A549 (cell line): ENCODE data around the gene IRAK3. TPM values are rescaled to one million over a fixed set of nuclear protein-coding genes. Genes with fewer than 3 reads are reported as not detected.

Source experiments
- ATAC-seq, 2 experiments: fragments of 200-7000 bp in 1 of 2; fragments of >200 bp in 1 of 2; cut with Nextera tagmentation in 1 of 2; cut with Tn5 transposase in 1 of 2; 3 replicates each; pipeline versions ENCODE4 v1.8.0 to v1.9.1; 2018 to 2020; ENCODE audit warnings: mild to moderate bottlenecking in 1 of 2, moderate library complexity in 1 of 2
- CTCF ChIA-PET: fragments of 300-600 bp; sonication (Branson Sonifier 250); formaldehyde crosslinking; extraction: SDS; loops from one replicate; lab custom pipeline; 2021; ENCODE audit warnings: antibody characterized with exemption, inconsistent platforms; lab: Yijun Ruan, JAX
- POLR2A ChIA-PET: fragments of 350-600 bp; formaldehyde crosslinking; extraction: SDS; loops from one replicate; lab custom pipeline; 2021; ENCODE audit warnings: antibody characterized with exemption, inconsistent platforms; lab: Yijun Ruan, JAX
- DNase-seq, 2 experiments: peaks; one replicate each; pipeline versions ENCODE4 v3.0.0 to v3.0.0-alpha.2; 2011 to 2016; ENCODE audit warnings: low read depth in 1 of 2, low spot score in 1 of 2
- FAIRE-seq: peaks from 2 replicates; lab custom pipeline; 2011; peaks lifted over from hg19 to GRCh38; lab: Jason Lieb, UNC
- H3K27ac ChIP-seq, 2 experiments: fragments of >200 bp; sonication (Bioruptor Twin); formaldehyde crosslinking; 3 replicates each; pipeline ENCODE4 v1.5.1; 2016 to 2017
- H3K4me1 ChIP-seq: fragments of >200 bp; sonication (Bioruptor Twin); formaldehyde crosslinking; 3 replicates; pipeline ENCODE4 v1.6.1; 2016
- H3K4me2 ChIP-seq: fragments of >200 bp; sonication (Bioruptor Twin); formaldehyde crosslinking; 3 replicates; pipeline ENCODE4 v1.6.1; 2016
- H3K4me3 ChIP-seq: fragments of >200 bp; sonication (Bioruptor Twin); formaldehyde crosslinking; 3 replicates; pipeline ENCODE4 v1.5.1; 2016
- H3K9me3 ChIP-seq: fragments of >200 bp; sonication (Bioruptor Twin); formaldehyde crosslinking; 3 replicates; pipeline ENCODE4 v1.6.1; 2016
- CEBPB ChIP-seq, 2 experiments: fragments of >200 bp in 1 of 2; sonication (Bioruptor Twin) in 1 of 2; formaldehyde crosslinking in 1 of 2; IDR thresholded peaks; 2 replicates each; pipeline ENCODE4 v1.6.1; 2012 to 2016
- CHD2 ChIP-seq: fragments of 150-350 bp; IDR thresholded peaks from 2 replicates; pipeline ENCODE4 v1.6.1; 2014; ENCODE audit warnings: low read length; ENCODE audit not compliant: partially characterized antibody
- CHD4 ChIP-seq: fragments of 200-600 bp; sonication (generic); IDR thresholded peaks from 2 replicates; pipeline ENCODE4 v1.6.1; 2016; ENCODE audit warnings: antibody characterized with exemption, mild to moderate bottlenecking, borderline replicate concordance
- EHF ChIP-seq: fragments of 250-450 bp; sonication (Bioruptor Pico); IDR thresholded peaks from 2 replicates; pipeline ENCODE4 v1.5.0; 2020; ENCODE audit warnings: mild to moderate bottlenecking
- GATA3 ChIP-seq: IDR thresholded peaks from 2 replicates; pipeline ENCODE4 v1.6.1; 2012; ENCODE audit warnings: borderline replicate concordance
- HOXA7 ChIP-seq: fragments of 250-450 bp; sonication (Bioruptor Pico); IDR thresholded peaks from 2 replicates; pipeline ENCODE4 v1.5.0; 2020; ENCODE audit warnings: mild to moderate bottlenecking, moderate library complexity
- HOXB13 ChIP-seq: fragments of 250-450 bp; sonication (Bioruptor Pico); IDR thresholded peaks from 2 replicates; pipeline ENCODE4 v1.5.0; 2020; ENCODE audit warnings: low read depth, mild to moderate bottlenecking, moderate library complexity
- MAFK ChIP-seq: fragments of 450-650 bp; IDR thresholded peaks from 2 replicates; pipeline ENCODE4 v1.6.1; 2014; ENCODE audit not compliant: partially characterized antibody
- MAZ ChIP-seq: fragments of 150-350 bp; IDR thresholded peaks from 2 replicates; pipeline ENCODE4 v1.6.1; 2014; ENCODE audit warnings: antibody characterized with exemption, low read depth, low read length, borderline replicate concordance
- MYC ChIP-seq: IDR thresholded peaks from 2 replicates; pipeline ENCODE4 v1.6.1; 2012; ENCODE audit warnings: mild to moderate bottlenecking, inconsistent platforms, low read length, improper control_type of control experiment, borderline replicate concordance
- NFE2L2 ChIP-seq: fragments of 150-350 bp; conservative IDR thresholded peaks from 2 replicates; pipeline ENCODE4 v1.6.1; 2014; ENCODE audit warnings: low read length
- NPAS2 ChIP-seq: fragments of 250-450 bp; sonication (Bioruptor Pico); IDR thresholded peaks from 2 replicates; pipeline ENCODE4 v1.8.0; 2022; ENCODE audit warnings: mild to moderate bottlenecking, moderate library complexity, borderline replicate concordance
- NR3C1 ChIP-seq: fragments of >200 bp; sonication (Bioruptor Twin); formaldehyde crosslinking; IDR thresholded peaks from 3 replicates; pipeline ENCODE4 v1.6.1; 2017
- POLR2A ChIP-seq: IDR thresholded peaks from 2 replicates; pipeline ENCODE4 v1.6.1; 2012; ENCODE audit warnings: mild to moderate bottlenecking, low read length
- RAD21 ChIP-seq, 2 experiments: fragments of >200 bp in 1 of 2; sonication (Bioruptor Twin) in 1 of 2; formaldehyde crosslinking in 1 of 2; IDR thresholded peaks in 1 of 2; conservative IDR thresholded peaks in 1 of 2; 2 replicates in 1 of 2; 3 replicates in 1 of 2; pipeline ENCODE4 v1.6.1; 2012 to 2018; ENCODE audit warnings: inconsistent platforms in 1 of 2
- RARB ChIP-seq: fragments of 250-450 bp; sonication (Bioruptor Pico); IDR thresholded peaks from 2 replicates; pipeline ENCODE4 v1.8.0; 2021; ENCODE audit warnings: mild to moderate bottlenecking, moderate library complexity
- RCOR1 ChIP-seq: fragments of 150-350 bp; IDR thresholded peaks from 2 replicates; pipeline ENCODE4 v1.6.1; 2014; ENCODE audit warnings: antibody characterized with exemption, low read length, low read depth
- RFX5 ChIP-seq: fragments of 450-650 bp; IDR thresholded peaks from 2 replicates; pipeline ENCODE4 v1.7.1; 2014; ENCODE audit warnings: antibody characterized with exemption, mild to moderate bottlenecking, moderate library complexity
- SMC3 ChIP-seq: fragments of >200 bp; sonication (Bioruptor Twin); formaldehyde crosslinking; IDR thresholded peaks from 3 replicates; pipeline ENCODE4 v1.6.1; 2018; ENCODE audit warnings: inconsistent platforms
- ZNF302 ChIP-seq: fragments of 250-450 bp; sonication (Bioruptor Pico); IDR thresholded peaks from 2 replicates; pipeline ENCODE4 v1.9.0; 2021; ENCODE audit warnings: inconsistent platforms, mild to moderate bottlenecking, moderate library complexity
- WGBS: methylation state at CpG from one replicate; pipeline ENCODE4 v1.1.6; 2017; ENCODE audit errors: missing lambda C conversion rate; 5-methylcytosine and 5-hydroxymethylcytosine counted together
- polyA plus RNA-seq, 4 experiments: library from polyadenylated mRNA; depleted of rRNA in 3 of 4; stranded (reverse); fragments of >200 nt; fragmentation: RNase III in 1 of 4; extraction: RNeasy Plus Mini Kit Qiagen cat#74134 plus additional on column Dnase treatment in 1 of 4; gene quantifications; 2 replicates in 3 of 4; 3 replicates in 1 of 4; pipeline ENCODE4 v1.2.3, GENCODE V29; 2011 to 2017
- TF ChIP-seq, protein P1 (sequence below): fragments of 450-650 bp; IDR thresholded peaks from 2 replicates; pipeline ENCODE4 v1.6.1; 2014; ENCODE audit warnings: antibody characterized with exemption
- TF ChIP-seq, protein P2 (sequence below): IDR thresholded peaks from 2 replicates; pipeline ENCODE4 v1.6.1; 2012; ENCODE audit warnings: low read depth, borderline replicate concordance
- TF ChIP-seq, protein P3 (sequence below): fragments of >200 bp; sonication (Bioruptor Twin); formaldehyde crosslinking; IDR thresholded peaks from 3 replicates; pipeline ENCODE4 v1.6.1; 2016
- TF ChIP-seq, protein P4 (sequence below): fragments of >200 bp; sonication (Bioruptor Twin); formaldehyde crosslinking; IDR thresholded peaks from 3 replicates; pipeline ENCODE4 v1.5.1; 2016

Gene IRAK3
- polyA plus RNA-seq, 2 of the 4 experiments (the other 2 are of a cell fraction), result 0.06 to 0.25 TPM

DNA sequence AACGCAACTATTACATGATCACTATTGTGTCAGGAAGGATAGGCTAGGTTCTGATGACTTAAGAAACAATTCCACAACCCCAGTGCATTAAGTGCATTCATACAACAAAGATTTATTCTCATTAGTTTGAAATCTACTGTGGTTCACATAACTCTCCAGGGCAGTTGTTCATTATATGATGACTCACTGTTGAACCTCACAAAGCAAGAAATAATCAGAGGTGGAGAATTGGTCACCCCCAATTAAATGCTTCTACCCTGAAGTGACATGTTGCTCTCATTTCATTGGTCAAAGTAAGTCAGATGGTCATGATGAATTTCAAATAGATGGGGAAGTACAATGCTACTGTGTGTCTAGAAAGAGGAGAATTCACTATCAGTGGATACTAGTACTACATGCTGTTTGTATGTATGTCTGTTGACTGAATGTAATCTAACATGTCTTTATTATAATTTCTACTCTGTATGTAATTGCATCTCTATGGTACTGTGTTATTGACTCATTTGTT, 107.2 kb downstream of the IRAK3 start (continued):
- TF ChIP-seq, protein P1, sequence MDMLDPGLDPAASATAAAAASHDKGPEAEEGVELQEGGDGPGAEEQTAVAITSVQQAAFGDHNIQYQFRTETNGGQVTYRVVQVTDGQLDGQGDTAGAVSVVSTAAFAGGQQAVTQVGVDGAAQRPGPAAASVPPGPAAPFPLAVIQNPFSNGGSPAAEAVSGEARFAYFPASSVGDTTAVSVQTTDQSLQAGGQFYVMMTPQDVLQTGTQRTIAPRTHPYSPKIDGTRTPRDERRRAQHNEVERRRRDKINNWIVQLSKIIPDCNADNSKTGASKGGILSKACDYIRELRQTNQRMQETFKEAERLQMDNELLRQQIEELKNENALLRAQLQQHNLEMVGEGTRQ, result no peak

DNA sequence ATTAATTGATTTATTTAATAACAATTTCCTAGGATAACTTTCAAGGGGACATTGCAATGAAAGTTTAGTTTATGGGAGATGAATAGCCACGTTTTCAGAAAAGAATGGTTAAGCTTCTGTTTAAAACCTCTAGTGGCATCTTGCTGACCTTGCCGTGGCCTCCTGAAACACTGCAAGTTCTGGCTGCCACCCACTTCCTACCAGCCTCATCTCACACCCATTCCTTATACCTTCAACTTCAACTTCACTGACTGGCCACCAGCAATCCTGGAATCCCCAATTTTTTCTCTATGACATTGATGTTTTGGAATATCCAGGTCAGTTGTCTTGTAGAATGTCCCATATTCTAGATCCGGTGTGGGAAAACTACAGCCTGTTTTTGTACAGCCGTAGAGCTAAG, 108.1 kb downstream of the IRAK3 start:
- Histone ChIP-seq H3K9me3 (no peaks in the 10 kb centered on the region), H3K4me2 (no peak overlapping the region), H3K27ac (no peak overlapping the region)
- TF ChIP-seq RFX5 (no peak), CEBPB (IDR thresholded peaks at IDR 0.05) (no peak), HOXB13 (no peak), NPAS2 (no peak), GATA3 (no peak), MAFK (no peak), SMC3 (no peak), RARB (CRISPR knock-in tag) (no peak), MYC (no peak), EHF (CRISPR knock-in tag) (no peak), NFE2L2 (no peak), CHD4 (no peak), HOXA7 (CRISPR knock-in tag) (no peak), CHD2 (no peak), RAD21 (conservative IDR thresholded peaks at IDR 0.05 in 1 of 2, IDR thresholded peaks at IDR 0.05 in 1 of 2) (no peak)
- TF ChIP-seq, protein P1, result no peak
- TF ChIP-seq, protein P2, sequence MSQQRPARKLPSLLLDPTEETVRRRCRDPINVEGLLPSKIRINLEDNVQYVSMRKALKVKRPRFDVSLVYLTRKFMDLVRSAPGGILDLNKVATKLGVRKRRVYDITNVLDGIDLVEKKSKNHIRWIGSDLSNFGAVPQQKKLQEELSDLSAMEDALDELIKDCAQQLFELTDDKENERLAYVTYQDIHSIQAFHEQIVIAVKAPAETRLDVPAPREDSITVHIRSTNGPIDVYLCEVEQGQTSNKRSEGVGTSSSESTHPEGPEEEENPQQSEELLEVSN, result no peak
- TF ChIP-seq, protein P3, sequence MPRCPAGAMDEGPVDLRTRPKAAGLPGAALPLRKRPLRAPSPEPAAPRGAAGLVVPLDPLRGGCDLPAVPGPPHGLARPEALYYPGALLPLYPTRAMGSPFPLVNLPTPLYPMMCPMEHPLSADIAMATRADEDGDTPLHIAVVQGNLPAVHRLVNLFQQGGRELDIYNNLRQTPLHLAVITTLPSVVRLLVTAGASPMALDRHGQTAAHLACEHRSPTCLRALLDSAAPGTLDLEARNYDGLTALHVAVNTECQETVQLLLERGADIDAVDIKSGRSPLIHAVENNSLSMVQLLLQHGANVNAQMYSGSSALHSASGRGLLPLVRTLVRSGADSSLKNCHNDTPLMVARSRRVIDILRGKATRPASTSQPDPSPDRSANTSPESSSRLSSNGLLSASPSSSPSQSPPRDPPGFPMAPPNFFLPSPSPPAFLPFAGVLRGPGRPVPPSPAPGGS, result no peak
- TF ChIP-seq, all 56 proteins: peak for 0
- no peak for DNase-seq
- H3K4me1 ChIP-seq, result no peaks in the 10 kb centered on the region
- 37% methylated on average over 4 of the region's 4 CpGs for WGBS
- ChIA-PET CTCF (no interaction called here), POLR2A (no interaction called here)
- no peak for ATAC-seq
- no peak for FAIRE-seq
- no peak overlapping the region for H3K4me3 ChIP-seq

DNA sequence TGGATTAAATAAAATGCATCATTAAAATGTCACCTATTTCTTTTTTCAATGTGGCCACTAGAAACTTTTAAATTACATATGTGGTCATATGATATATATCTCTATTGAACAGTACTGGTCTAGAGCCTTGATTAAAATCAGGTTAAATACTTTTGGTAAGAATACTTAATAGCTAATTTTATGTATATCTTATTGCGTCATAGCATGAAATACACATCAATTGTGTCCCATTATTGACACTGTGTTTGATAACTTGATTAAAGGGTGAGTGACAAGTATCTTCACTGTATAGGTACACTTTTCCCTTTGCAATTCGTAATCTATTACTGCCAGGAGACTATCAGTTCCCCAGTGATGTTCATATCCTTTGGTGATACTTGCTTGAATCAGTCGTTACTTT, 108.9 kb downstream of the IRAK3 start:
- WGBS, result 26% methylated on average over 3 of the region's 3 CpGs
- ChIA-PET CTCF (no interaction called here), POLR2A (no interaction called here)
- TF ChIP-seq NPAS2, result no peak
- no peak for TF ChIP-seq CHD2
- TF ChIP-seq, protein P4, sequence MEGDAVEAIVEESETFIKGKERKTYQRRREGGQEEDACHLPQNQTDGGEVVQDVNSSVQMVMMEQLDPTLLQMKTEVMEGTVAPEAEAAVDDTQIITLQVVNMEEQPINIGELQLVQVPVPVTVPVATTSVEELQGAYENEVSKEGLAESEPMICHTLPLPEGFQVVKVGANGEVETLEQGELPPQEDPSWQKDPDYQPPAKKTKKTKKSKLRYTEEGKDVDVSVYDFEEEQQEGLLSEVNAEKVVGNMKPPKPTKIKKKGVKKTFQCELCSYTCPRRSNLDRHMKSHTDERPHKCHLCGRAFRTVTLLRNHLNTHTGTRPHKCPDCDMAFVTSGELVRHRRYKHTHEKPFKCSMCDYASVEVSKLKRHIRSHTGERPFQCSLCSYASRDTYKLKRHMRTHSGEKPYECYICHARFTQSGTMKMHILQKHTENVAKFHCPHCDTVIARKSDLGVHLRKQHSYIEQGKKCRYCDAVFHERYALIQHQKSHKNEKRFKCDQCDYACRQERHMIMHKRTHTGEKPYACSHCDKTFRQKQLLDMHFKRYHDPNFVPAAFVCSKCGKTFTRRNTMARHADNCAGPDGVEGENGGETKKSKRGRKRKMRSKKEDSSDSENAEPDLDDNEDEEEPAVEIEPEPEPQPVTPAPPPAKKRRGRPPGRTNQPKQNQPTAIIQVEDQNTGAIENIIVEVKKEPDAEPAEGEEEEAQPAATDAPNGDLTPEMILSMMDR, result no peak
- TF ChIP-seq, protein P1, result no peak
- TF ChIP-seq SMC3, result no peak
- no peak for TF ChIP-seq RFX5
- no peak for TF ChIP-seq NR3C1
- no peak for TF ChIP-seq MAFK
- no peak for TF ChIP-seq ZNF302 (CRISPR knock-in tag)
- TF ChIP-seq MAZ, result no peak
- no peak for TF ChIP-seq RCOR1
- TF ChIP-seq RARB (CRISPR knock-in tag), result no peak
- TF ChIP-seq POLR2A, result no peak
- Histone ChIP-seq H3K27ac (no peak overlapping the region), H3K4me3 (no peak overlapping the region), H3K9me3 (no peaks in the 10 kb centered on the region), H3K4me2 (no peak overlapping the region), H3K4me1 (no peaks in the 10 kb centered on the region)
- DNase-seq (no peak), ATAC-seq (no peak), FAIRE-seq (no peak)
